Measurements from ENCODE around the gene C17orf78.
A peak's percentile ranks its signal among the peaks of the same experiment; 100 is the strongest.
"Not testable (repeated sequence)": the region's sequence is repeated elsewhere in the genome, so short reads cannot be mapped to it uniquely, and the experiment has no call there.

C17orf78 gene

DNA sequence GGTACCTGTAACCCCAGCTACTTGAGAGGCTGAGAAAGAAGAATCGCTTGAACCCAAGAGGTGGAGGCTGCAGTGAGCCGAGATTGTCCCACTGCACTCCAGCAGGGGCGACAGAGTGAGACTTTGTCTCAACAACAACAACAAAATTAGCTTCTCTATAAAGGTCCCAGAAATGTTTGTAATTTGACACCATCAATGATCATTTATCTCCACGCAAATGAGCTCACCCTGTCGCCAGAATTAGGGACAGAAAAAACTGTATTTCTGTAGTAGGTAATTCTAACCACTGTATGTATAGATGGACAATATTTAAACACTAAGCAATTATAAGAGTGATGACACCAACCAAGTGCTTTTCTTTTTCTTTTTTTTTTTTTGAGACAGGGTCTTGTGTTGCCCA is 10.7 kb downstream of the C17orf78 start:
- DNase-seq (ENCODE audit: low read depth), result no peak

DNA sequence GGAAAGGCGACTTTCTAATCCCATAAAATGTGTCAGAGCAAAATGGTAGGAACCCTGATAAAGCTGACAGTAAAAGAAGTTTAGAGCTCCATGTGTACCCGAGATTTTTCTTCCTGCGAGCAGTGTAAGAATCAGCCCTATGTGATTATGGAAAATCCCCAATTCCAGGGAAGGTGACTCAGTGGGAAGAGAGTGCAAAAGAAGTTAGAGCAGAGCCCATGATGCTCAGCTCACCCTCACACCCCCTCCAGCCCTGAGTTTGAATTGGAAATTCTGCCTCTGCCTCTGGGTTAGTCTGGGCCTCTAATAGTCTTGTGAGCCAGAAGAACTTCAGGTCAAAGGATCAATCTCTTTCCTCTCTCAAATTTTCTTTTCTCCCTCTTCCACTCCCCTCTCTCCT is 12.5 kb downstream of the C17orf78 start:
- no peak for DNase-seq (ENCODE audit: low read depth)

DNA sequence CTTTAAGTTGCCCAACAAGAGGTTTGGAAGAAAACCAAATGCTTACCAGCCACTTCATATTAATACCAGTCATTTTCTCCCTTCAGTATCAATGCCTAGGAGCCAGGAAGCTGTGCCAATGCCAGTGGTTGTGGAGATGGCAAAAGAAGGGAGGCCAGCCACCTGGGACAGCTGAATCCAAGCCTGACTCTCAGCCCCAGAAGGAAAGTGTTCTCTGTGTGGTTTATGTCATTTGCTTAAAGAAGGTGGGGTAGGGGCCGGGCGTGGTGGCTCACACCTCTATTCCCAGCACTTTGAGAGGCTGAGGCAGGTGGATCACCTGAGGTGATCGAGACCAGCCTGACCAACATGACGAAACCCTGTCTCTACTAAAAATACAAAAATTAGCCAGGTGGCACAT is 13.4 kb downstream of the C17orf78 start:
- DNase-seq (ENCODE audit: low read depth), result no peak

DNA sequence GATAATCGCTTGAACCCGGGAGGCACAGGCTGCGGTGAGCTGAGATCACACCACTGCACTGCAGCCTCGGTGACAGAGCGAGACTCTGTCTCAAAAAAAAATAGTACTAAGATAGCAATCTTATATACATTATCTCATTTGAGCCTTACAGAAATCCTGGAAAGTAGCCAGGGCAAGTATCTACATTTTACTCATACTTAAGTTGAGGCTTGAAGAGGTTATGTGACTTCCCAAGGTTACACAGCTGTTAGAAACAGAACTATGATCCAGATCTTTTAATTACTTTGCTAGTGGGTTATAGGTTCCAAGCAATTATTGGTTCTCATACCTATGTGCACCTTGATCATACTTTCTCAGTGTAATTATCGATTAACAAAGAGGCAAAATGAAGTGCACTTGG is 15.4 kb downstream of the C17orf78 start:
- no peak for DNase-seq (ENCODE audit: low read depth)

DNA sequence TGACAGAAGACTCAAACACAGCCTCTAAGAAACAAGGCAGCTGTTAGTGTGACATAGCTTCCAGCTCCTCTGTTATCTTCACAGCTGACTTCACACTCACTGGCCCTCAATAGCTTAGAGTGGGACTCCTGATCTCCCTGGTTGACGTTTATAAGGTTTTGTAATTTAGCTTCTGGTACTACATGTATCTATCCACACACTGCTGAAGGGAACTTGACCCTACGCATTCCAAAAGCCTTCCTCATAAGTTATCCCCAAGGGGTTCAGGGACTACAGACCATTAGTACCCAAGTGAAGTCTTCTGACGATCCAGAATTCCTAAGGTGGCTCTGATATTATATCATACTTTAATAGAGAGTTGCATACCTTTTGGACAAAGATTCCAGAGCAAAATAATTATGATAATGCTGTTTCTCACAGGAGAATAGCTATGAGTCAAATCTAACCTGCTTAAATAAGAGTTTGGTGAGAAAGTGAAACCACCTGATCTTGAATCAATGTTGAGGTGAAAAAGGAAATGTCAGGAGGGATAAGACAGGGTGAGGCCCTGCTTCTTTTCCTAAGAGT is 16.3 kb downstream of the C17orf78 start:
- DNase-seq (ENCODE audit: low read depth), result peak; percentile 77

DNA sequence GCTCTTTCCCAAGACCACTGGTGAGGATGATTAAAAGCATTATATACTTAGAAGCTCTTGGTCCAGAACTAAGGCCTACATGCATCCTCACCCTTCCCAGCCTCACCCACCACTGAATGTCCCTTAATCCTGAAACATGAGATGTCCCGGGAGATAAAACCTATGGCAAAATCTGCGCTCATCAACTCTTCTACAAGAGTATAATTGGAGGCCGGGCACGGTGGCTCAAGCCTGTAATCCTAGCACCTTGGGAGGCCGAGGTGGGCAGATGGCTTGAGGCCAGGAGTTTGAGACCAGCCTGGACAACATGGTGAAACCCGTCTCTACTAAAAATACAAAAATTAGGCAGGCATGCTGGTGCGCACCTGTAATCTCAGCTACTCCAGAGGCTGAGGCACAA is 17.6 kb downstream of the C17orf78 start:
- DNase-seq (ENCODE audit: low read depth), result no peak

DNA sequence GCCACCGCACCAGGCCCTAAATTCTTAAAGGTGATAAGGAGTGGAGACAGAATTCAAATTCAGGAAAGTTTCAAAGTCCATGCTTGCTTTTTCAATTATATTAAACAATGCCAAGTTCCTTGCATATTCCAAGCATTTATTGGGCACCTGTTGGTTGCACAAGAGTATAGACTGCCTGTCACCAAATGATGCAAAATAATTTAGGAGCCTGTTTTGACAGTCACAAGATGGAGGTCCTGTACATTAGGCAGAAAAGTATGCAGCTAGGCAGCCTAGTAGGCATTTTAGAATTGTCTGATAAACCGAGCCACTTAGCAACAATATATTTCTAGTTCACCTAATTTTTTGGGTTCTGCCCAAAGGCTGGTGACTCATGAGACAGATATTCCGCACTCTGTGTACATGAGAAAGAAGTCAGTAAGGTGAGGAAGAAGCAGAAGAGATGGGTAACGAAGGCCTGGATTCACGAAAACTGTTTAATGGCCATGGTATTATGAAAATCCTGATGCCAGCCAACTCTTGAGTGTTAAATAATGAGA is 23.5 kb downstream of the C17orf78 start:
- DNase-seq (ENCODE audit: low read depth), result no peak

DNA sequence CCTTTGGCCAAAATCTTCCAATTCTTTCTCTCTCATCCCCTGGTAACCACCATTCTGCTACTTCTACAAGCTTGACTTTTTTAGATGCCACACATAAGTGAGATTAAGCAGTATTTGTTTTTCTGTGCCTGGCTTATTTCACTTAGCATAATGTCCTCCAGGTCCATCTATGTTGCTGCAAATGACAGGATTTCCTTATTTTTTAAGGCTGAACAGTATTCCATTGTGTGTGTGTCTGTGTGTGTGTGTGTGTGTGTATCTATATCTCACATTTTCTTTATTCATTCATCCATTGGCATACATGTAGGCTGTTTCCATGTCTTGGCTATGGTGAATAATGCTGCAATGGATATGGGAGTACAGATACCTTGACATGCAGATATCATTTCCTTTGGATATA is 24.7 kb downstream of the C17orf78 start:
- DNase-seq (ENCODE audit: low read depth), result no peak

DNA sequence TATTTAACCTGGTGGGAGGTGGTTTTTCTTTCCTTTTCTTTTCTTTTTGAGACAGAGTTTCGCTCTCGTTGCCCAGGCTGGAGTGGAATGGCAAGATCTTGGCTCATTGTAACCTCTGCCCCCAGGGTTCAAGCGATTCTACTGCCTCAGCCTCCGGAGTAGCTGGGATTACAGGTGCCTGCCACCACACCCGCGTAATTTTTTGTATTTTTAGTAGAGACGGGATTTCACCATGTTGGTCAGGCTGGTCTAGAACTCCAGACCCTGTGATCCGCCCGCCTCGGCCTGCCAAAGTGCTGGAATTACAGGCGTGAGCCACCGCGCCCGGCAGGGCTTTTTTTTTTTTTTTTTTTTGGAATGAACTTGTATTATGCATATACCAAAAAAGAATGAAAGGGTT is 29.7 kb downstream of the C17orf78 start:
- not testable (repeated sequence) for DNase-seq (ENCODE audit: low read depth)

DNA sequence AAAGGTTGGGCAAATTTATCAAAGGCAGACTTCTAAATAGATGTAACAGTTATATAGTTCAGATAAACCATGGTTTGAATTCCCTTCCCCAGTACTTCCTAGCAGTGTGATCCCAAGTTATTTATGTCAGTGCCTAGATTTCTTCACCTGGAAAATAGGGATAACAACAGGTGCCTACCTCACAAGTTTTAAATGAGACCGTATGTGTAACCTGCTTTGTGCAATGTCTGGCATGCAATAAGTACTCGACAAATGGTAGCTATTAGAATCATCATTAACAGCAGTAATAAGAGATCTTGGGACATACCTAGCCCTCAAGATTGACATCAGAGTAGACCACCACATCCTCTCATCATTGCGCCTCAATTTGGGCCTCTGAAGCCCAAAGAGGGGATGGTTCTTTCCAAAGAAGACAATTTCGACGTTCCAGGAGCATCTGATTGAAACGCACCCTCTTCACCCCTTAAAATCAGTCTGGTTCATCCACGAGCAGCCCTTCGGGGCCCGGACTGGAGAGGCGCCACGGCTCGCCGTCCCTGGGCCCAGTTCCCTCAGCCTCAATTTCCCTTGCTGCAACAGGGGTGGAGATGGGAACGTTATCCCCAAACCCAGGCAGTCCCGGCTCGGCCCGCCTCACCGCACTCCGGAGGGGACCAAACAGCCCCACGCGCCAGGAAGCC is 30.3 kb downstream of the C17orf78 start:
- DNase-seq (ENCODE audit: low read depth), result no peak

DNA sequence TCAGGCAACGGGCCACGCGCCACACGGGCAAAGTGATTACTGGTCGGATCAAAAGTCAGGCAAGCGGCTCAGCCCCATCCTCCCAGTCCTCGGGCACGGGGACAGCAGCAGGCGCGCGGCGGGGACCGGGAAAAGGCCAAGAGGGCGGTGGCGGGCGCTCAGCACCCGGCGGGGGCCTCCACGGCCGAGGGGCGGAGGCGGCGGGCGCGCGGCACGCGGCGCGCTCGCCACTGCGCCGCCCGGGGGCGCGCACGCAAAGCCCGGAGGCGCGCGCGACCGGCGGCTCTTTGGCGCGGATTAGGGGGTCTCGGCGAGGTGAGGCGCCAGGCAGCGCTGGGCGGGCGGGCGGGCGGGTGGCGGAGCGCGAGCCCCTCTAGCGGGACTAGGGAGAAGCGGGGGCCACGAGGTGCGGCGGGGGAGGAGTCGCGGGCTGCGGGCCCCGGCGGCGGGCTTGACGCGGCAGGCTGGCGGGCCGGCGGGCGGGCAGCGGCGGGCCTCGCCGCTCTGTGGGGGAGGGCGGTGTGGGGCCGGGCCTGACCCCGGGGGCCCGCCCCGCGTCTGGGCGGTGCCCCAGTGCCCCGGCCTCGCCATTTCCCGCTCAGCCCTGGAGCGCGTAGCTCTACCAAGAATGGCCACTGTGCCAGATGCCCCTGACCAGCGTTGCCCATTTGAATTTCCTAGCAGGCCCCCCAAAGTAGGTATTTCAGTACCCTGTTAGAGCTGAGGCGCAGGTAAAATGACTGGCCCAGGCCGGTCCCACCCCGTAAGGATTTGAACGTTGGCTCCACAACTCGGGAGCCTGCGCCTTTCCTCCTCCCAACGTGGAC is 31.1 kb downstream of the C17orf78 start, which contains the start of the genes ACACA and TADA2A:
TSS of gene ACACA (minus strand) at position 202 of the 827 bp plus-strand sequence. CDS start 537 bp downstream, outside the sequence.
TSS of gene TADA2A (plus strand) at position 252 of the 827 bp plus-strand sequence. CDS start 4,480 bp downstream, outside the sequence.
- DNase-seq (ENCODE audit: low read depth), result no peak

DNA sequence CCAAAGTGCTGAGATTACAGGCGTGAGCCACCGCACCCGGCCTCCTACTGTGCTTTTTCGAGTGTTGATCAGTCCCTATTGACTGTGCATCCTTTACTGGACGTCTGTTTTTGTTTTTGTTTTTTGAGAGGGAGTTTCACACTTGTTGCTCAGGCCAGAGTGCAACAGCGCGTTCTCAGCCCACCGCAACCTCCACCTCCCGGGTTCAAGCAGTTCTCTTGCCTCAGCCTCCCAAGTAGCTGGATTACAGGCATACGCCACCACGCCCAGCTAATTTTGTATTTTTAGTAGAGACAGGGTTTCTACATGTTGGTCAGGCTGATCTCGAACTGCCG is 32.3 kb downstream of the C17orf78 start:
- not testable (repeated sequence) for DNase-seq (ENCODE audit: low read depth)

DNA sequence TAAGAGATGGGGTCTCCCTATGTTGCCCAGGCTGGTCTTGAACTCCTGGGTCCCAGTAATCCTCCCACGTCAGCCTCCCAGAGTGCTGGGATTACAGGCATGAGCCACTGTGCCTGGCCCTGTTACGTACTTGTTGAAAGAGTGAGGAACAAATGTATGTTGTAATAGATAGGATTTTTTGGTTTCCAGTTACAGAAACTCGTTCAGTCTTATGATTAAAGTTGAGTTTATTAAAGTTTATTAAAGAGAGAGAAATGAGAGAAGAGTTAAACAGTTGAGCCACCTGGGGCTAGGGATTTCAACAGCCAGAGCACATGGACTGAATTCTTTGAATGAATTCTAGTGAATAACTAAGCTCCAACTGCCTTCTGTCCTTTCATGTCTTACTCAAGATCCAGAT is 34.6 kb downstream of the C17orf78 start:
- DNase-seq (ENCODE audit: low read depth), result no peak

DNA sequence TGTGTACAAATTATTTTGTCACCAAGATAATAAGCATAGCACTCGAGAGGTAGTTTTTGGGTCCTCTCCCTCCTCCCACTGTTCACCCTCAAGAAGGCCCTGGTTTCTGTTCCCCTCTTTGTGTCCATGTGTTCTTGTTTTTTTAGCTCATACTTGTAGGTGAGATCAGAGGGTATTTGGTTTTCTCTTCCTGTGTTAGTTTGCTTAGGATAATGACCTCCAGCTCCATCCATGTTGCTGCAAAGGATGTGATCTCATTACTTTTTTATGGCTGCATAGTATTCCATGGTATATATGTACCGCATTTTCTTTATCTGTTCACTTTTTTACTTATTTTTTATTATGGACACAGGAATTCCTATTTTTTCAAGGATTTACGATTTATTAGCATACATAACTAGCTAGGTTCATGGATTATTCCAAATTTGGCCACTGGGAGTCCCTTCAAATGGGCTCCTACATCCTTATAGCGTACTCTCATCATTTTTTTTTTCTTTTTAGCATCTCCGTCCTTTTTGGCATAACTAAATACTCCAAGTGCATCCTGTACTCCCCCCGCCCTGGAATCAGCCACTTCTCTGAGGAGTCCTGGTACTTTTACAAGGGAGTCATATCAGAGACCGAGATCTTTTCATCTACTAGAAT is 38.2 kb downstream of the C17orf78 start:
- DNase-seq (ENCODE audit: low read depth), result no peak

DNA sequence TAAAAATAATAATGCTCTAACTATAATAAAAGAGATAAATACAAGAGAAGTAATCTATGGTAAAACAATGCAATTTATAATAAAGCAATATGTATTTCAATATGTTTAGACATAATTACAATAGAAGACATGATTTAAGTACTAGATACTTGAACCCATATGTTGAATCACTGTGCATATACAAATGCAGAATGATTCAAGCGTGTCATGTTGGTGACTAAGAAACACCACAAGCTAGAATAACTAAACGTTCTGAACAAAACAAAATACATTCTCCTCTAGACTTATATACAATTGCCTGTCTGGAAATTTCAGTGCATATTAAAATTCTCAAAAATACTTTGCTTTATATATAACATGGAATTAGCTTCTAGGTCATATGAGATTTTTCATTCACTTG is 42.1 kb downstream of the C17orf78 start:
- DNase-seq (ENCODE audit: low read depth), result no peak

DNA sequence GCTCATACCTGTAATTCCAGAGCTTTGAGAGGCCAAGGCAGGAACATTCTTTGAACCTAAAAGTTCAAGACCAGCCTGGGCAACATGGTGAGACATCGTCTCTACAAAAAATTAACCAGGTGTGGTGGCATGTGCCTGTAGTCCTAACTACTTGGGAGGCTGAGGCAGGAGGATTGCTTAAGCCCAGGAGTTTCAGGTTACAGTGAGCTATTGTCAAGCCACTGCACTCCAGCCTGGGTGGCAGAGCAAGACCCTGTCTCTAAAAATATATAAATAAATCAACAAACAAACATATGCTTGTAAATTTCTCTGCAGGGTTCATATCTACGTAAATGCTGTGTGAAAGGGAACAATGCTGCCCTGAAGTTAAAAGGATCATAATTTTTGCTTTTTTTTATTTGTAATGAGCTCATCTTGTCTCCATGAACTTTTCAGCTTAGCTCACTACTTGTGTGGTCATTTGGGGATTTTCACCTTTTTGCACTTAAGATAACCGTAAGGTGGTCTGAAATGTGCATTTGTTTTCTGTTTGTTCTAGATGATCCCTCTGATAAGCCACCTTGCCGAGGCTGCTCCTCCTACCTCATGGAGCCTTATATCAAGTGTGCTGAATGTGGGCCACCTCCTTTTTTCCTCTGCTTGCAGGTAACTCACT is 47.3 kb downstream of the C17orf78 start:
- DNase-seq (ENCODE audit: low read depth), result no peak

DNA sequence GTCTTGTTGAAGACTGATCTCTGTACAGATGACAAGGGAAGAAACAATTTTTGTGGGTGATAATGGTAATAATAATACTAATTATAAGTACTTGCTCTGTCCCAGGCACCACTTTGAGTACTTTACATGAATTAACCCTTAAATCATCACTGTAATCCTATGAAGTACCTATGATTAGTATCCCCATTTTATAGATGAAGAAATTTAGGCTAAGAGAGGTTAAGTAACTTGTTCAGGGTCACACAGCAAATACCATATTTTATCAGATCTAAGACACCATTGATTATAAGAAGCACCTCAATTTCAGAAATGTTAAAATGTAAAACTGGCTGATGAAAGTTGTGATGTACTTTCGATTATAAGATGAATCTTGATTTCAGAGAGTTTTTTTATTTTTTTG is 49.5 kb downstream of the C17orf78 start:
- DNase-seq (ENCODE audit: low read depth), result no peak

DNA sequence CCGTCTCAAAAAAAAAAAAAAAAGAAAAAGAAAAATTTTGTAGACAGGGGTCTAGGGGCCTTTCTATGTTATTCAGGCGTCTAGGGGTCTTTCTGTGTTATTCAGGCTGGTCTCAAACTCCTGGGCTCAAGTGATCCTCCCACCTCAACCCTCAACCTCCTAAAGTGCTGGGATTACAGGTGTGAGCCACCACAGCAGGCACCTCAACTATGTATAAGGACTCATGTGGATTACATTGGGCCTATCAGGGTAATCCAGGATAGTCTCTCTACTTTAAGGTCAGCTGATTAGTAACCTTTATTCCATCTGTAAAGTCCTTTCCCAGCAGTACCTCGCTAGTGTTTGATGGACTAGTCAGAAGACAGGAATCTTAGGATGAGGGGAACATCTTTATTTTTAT is 53.3 kb downstream of the C17orf78 start:
- no peak for DNase-seq (ENCODE audit: low read depth)

DNA sequence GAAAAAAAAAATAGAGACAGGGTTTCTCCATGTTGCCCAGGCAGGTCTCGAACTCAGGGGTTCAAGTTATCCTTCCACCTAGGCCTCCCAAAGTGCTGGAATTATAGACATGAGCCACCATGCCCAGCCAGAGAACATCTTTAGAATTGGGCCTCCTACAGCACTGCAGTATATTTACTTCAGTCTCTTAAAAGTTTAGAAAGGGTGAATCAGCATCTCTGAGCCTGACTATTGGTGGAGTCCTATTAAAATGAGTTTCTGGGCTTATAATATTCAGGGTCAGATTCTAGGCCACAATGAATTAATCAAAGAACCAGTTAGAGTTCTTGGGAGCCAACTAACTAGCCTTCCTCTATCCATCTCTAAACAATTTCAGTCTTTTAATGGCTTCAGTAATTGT is 53.7 kb downstream of the C17orf78 start:
- DNase-seq (ENCODE audit: low read depth), result no peak

DNA sequence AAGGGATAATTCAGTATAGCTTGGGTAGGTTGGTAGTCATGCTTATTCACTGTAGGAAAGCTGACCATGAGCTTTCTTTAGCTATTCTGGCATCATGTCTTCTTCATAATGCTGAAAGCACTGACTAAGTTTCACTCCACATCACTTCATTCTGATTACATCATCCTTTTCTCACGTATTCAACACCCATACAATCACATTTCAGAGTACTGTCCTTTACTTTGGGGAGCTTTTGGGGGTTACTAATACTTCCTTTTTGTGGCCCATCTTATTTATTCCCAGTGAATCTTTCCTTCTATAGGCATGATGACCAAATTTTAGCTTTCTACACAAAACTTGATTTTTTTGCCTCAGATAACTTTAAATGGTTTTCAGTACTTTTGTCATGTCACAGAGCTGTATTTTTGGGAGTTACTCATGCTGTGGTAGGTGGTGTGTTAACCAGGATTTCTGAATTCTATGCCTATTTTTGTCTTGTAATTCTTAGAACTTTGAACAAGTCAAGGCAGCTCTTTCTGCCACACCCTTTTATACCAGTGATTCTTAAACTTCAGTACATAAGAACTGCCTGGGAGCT is 54.4 kb downstream of the C17orf78 start:
- no peak for DNase-seq (ENCODE audit: low read depth)

DNA sequence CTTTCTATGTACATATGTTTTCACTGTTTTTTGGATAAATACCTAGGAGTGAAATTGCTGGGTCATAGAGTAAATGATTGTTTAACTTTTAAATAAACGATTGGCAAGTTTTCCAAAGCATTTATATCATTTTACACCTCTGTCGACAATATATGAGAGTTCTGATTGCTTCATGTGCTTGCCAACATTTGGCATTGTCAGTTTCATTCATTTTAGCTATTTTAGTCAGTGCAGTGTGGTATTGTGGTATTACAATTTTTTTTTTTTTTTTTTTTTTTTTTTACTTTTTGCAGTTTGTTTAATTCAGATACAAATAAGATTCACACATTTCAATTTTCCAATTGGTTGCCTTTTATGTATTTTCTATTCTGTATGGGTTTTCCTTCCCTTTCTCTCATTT is 56.9 kb downstream of the C17orf78 start:
- DNase-seq (ENCODE audit: low read depth), result no peak

DNA sequence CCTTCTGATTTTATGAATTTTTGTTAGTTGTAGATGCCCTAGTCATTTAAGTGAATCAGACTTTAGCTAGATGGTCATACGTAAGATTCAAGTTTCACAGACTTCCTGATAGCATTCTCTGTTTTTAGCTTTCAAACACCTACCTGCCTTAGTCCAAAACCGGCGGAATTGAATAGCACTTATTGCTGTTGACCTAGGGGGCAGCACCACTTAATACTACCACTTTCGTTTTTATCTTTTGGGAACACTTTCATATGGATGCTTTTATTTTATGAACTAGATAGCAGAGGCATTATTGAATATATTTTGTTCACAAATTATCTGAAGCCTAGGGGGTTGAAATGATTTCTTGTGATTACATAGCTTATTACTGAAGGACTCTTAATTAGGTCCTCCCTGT is 62.4 kb downstream of the C17orf78 start:
- DNase-seq (ENCODE audit: low read depth), result no peak

All from non-pigmented ciliary epithelial cell (primary cell).